BLaER1 (cell line): ENCODE measurements around the gene DEPDC1B.
A peak's percentile ranks its signal among the peaks of the same experiment; 100 is the strongest.
"Not testable (repeated sequence)": the region's sequence is repeated elsewhere in the genome, so short reads cannot be mapped to it uniquely, and the experiment has no call there.

Experiments used
- H3K27ac ChIP-seq: shearing (Covaris generic); formaldehyde crosslinking; 2 replicates; pipeline ENCODE4 v1.8.1; 2022
- H3K27me3 ChIP-seq: shearing (Covaris generic); formaldehyde crosslinking; 2 replicates; pipeline ENCODE4 v1.8.1; 2022
- H3K36me3 ChIP-seq: shearing (Covaris generic); formaldehyde crosslinking; 2 replicates; pipeline ENCODE4 v1.8.1; 2022
- H3K4me1 ChIP-seq: shearing (Covaris generic); formaldehyde crosslinking; 2 replicates; pipeline ENCODE4 v1.8.1; 2022
- H3K4me2 ChIP-seq: shearing (Covaris generic); formaldehyde crosslinking; 2 replicates; pipeline ENCODE4 v1.8.1; 2022
- H3K4me3 ChIP-seq: shearing (Covaris generic); formaldehyde crosslinking; 2 replicates; pipeline ENCODE4 v1.8.1; 2022
- H3K9ac ChIP-seq: shearing (Covaris generic); formaldehyde crosslinking; 2 replicates; pipeline ENCODE4 v1.8.1; 2022
- H3K9me3 ChIP-seq: shearing (Covaris generic); formaldehyde crosslinking; 2 replicates; pipeline ENCODE4 v1.8.1; 2022
- H4K20me1 ChIP-seq: shearing (Covaris generic); formaldehyde crosslinking; 2 replicates; pipeline ENCODE4 v1.8.1; 2022
- Cebpa-rat ChIP-seq: shearing (Covaris generic); IDR thresholded peaks from 2 replicates; pipeline ENCODE4 v1.8.1; 2022

The DEPDC1B gene

GRCh38 chr5:60700416-60700757, 421 bp upstream of the DEPDC1B start:
- H4K20me1 ChIP-seq: no peaks in the 10 kb centered on the region
- H3K9me3 ChIP-seq: peaks cover 7% of the 10 kb centered on the region; the same call in 1 of the 2 replicates
- TF ChIP-seq Cebpa-rat: no peak
- H3K4me3 ChIP-seq: peak overlapping the region; percentile 83
- H3K27me3 ChIP-seq: no peaks in the 10 kb centered on the region
- peak overlapping the region; percentile 86 for H3K4me2 ChIP-seq
- H3K27ac ChIP-seq: peak overlapping the region; percentile 87
- H3K9ac ChIP-seq: peak overlapping the region; percentile 88
- H3K36me3 ChIP-seq: peaks cover 3% of the 10 kb centered on the region; the same call in 1 of the 2 replicates
- H3K4me1 ChIP-seq: peaks cover 27% of the 10 kb centered on the region

GRCh38 chr5:60699288-60699608, 718 bp downstream of the DEPDC1B start:
- H3K27ac ChIP-seq: peak overlapping the region; percentile 87
- peaks cover 27% of the 10 kb centered on the region for H3K4me1 ChIP-seq
- peak overlapping the region; percentile 86 for H3K4me2 ChIP-seq
- peaks cover 12% of the 10 kb centered on the region for H3K9me3 ChIP-seq
- H3K4me3 ChIP-seq: peak overlapping the region; percentile 83
- H4K20me1 ChIP-seq: no peaks in the 10 kb centered on the region
- H3K9ac ChIP-seq: peak overlapping the region; percentile 88
- no peak for TF ChIP-seq Cebpa-rat
- H3K27me3 ChIP-seq: no peaks in the 10 kb centered on the region
- H3K36me3 ChIP-seq: peaks cover 10% of the 10 kb centered on the region; the same call in 1 of the 2 replicates

- H4K20me1 ChIP-seq: no peaks in the 10 kb centered on the region
- no peak overlapping the region for H3K27ac ChIP-seq
- H3K4me1 ChIP-seq: peaks cover 27% of the 10 kb centered on the region
- H3K4me2 ChIP-seq: peak overlapping the region; percentile 86
- no peak for TF ChIP-seq Cebpa-rat
- H3K27me3 ChIP-seq: no peaks in the 10 kb centered on the region
- peak overlapping the region; percentile 88; the same call in 1 of the 2 replicates for H3K9ac ChIP-seq
- peaks cover 12% of the 10 kb centered on the region for H3K9me3 ChIP-seq
- peaks cover 19% of the 10 kb centered on the region; the same call in 1 of the 2 replicates for H3K36me3 ChIP-seq
- H3K4me3 ChIP-seq: peak overlapping the region; percentile 83; the same call in 1 of the 2 replicates
These were observed 1.6 kb downstream of the DEPDC1B start for GRCh38 chr5:60698336-60698735.

- no peak overlapping the region for H3K4me3 ChIP-seq
- TF ChIP-seq Cebpa-rat: no peak
- peaks cover 5% of the 10 kb centered on the region; the same call in 1 of the 2 replicates for H4K20me1 ChIP-seq
- H3K36me3 ChIP-seq: peaks cover 48% of the 10 kb centered on the region
- H3K9me3 ChIP-seq: peaks cover 5% of the 10 kb centered on the region
- 0 out of 2 replicates have a peak, but pooled peaks cover 5% of the 10 kb centered on the region for H3K4me1 ChIP-seq
- H3K27me3 ChIP-seq: no peaks in the 10 kb centered on the region
- no peak overlapping the region for H3K9ac ChIP-seq
- H3K27ac ChIP-seq: no peak overlapping the region
- no peak overlapping the region for H3K4me2 ChIP-seq
These were observed 9.6 kb downstream of the DEPDC1B start for GRCh38 chr5:60690326-60690725.

- TF ChIP-seq Cebpa-rat: no peak
- Histone ChIP-seq H3K4me3 (no peak overlapping the region), H4K20me1 (peaks cover 5% of the 10 kb centered on the region; the same call in 1 of the 2 replicates), H3K27ac (no peak overlapping the region), H3K4me2 (no peak overlapping the region), H3K36me3 (peaks cover 48% of the 10 kb centered on the region), H3K9ac (no peak overlapping the region), H3K4me1 (0 out of 2 replicates have a peak, but pooled peaks cover 5% of the 10 kb centered on the region), H3K27me3 (no peaks in the 10 kb centered on the region), H3K9me3 (no peaks in the 10 kb centered on the region; the same call in 1 of the 2 replicates)
These were observed 11.0 kb downstream of the DEPDC1B start for GRCh38 chr5:60688980-60689379.

GRCh38 chr5:60687927-60688720, 11.8 kb downstream of the DEPDC1B start:
- H3K4me1 ChIP-seq: 0 out of 2 replicates have a peak, but pooled peaks cover 5% of the 10 kb centered on the region
- H3K4me2 ChIP-seq: no peak overlapping the region
- H3K36me3 ChIP-seq: peaks cover 44% of the 10 kb centered on the region
- no peaks in the 10 kb centered on the region; the same call in 1 of the 2 replicates for H3K9me3 ChIP-seq
- H3K9ac ChIP-seq: no peak overlapping the region
- no peak for TF ChIP-seq Cebpa-rat
- peaks cover 5% of the 10 kb centered on the region; the same call in 1 of the 2 replicates for H4K20me1 ChIP-seq
- no peaks in the 10 kb centered on the region for H3K27me3 ChIP-seq
- no peak overlapping the region for H3K27ac ChIP-seq
- no peak overlapping the region for H3K4me3 ChIP-seq

- Histone ChIP-seq H4K20me1 (peaks cover 5% of the 10 kb centered on the region; the same call in 1 of the 2 replicates), H3K9ac (no peak overlapping the region), H3K27me3 (no peaks in the 10 kb centered on the region), H3K4me3 (no peak overlapping the region), H3K4me1 (0 out of 2 replicates have a peak, but pooled peaks cover 5% of the 10 kb centered on the region), H3K27ac (no peak overlapping the region), H3K36me3 (peaks cover 51% of the 10 kb centered on the region), H3K9me3 (no peaks in the 10 kb centered on the region), H3K4me2 (no peak overlapping the region)
- no peak for TF ChIP-seq Cebpa-rat
These were observed 13.8 kb downstream of the DEPDC1B start for GRCh38 chr5:60686157-60686556.

GRCh38 chr5:60685700-60686099, 14.3 kb downstream of the DEPDC1B start:
- no peaks in the 10 kb centered on the region for H3K9me3 ChIP-seq
- H3K36me3 ChIP-seq: peaks cover 54% of the 10 kb centered on the region
- no peak for TF ChIP-seq Cebpa-rat
- no peak overlapping the region for H3K27ac ChIP-seq
- no peak overlapping the region for H3K9ac ChIP-seq
- no peaks in the 10 kb centered on the region for H3K27me3 ChIP-seq
- H3K4me2 ChIP-seq: no peak overlapping the region
- 0 out of 2 replicates have a peak, but pooled peaks cover 5% of the 10 kb centered on the region for H3K4me1 ChIP-seq
- H4K20me1 ChIP-seq: peaks cover 5% of the 10 kb centered on the region; the same call in 1 of the 2 replicates
- H3K4me3 ChIP-seq: no peak overlapping the region

- Histone ChIP-seq H3K9ac (no peak overlapping the region), H3K4me1 (0 out of 2 replicates have a peak, but pooled peaks cover 5% of the 10 kb centered on the region), H3K27me3 (no peaks in the 10 kb centered on the region), H3K4me3 (no peak overlapping the region), H3K9me3 (no peaks in the 10 kb centered on the region), H3K36me3 (peaks cover 54% of the 10 kb centered on the region), H4K20me1 (peaks cover 5% of the 10 kb centered on the region; the same call in 1 of the 2 replicates), H3K4me2 (no peak overlapping the region), H3K27ac (no peak overlapping the region)
- no peak for TF ChIP-seq Cebpa-rat
These were observed 14.9 kb downstream of the DEPDC1B start for GRCh38 chr5:60685028-60685427.

- H3K27me3 ChIP-seq, H3K27ac ChIP-seq, H3K4me2 ChIP-seq, H3K9ac ChIP-seq, H3K4me3 ChIP-seq, H3K4me1 ChIP-seq, H4K20me1 ChIP-seq, H3K9me3 ChIP-seq: not testable (repeated sequence)
- peaks cover 50% of the 10 kb centered on the region for H3K36me3 ChIP-seq
These were observed 18.0 kb downstream of the DEPDC1B start for GRCh38 chr5:60682007-60682406.
